Fibroblast of the conjunctiva (primary cell): ENCODE measurements around the gene ZNF813.
A peak's percentile ranks its signal among the peaks of the same experiment; 100 is the strongest.
"Not testable (repeated sequence)": the region's sequence is repeated elsewhere in the genome, so short reads cannot be mapped to it uniquely, and the experiment has no call there.

Experiments used
- DNase-seq: peaks from one replicate; pipeline ENCODE4 v3.0.0-alpha.2; 2010; ENCODE audit warnings: low read depth

ZNF813 gene

DNA sequence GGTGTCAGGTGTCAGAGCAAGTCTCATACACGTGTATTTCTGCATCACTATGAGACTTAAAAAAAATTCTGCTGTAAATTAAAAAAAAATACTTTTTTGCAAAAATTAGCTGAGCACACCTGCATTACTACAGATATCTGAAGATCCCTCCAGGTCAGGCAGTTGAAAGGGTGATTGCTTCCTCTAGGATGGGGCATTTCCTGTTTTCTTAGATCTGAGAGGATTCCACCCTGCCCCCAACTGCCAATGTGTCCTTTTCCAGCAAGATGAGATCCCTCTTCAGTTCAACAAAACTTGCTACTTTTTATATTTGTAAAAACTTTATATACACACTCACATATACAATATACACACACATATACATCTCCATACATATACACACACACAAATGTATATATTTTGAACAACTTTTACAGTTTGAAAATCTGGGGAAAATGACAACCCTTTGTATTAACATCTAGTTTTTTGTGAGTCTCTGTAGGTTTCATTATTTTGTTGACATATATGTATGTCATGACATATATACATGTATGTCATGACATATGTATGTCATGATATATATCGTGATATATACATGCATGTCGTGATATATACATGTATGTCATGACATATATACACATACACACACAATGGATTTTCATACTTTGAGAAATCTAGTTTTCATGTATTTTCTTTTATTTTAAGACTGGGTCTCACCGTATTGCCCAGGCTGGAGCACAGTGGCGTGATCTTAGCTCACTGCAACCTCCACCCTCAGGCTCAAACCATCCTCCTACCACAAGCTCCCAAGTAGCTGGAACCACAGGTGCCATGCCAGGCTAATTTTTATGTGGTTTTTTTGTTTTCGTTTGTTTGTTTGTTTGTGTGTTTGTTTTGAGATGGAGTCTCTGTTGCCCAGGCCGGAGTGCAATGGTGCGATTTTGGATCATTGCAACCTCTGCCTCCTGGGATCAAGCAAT lies 17.8 kb downstream of the ZNF813 start:
- no peak for DNase-seq

DNA sequence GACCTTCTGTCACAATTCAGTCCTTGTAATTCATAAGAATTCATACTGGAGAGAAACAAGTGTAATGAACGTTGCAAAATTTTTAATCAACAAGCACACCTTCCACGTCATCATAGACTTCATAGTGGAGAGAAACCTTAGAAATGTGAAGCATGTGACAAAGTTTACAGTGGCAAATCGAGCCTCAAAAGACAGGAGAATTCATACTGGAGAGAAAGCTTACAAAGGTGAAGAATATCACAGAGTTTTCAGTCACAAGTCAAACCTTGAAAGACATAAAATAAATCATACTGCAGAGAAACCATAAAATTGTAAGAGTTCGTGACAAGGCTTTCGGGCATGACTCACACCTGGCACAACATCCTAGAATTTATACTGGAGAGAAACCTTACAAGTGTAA lies 24.6 kb downstream of the ZNF813 start:
- DNase-seq = no peak

DNA sequence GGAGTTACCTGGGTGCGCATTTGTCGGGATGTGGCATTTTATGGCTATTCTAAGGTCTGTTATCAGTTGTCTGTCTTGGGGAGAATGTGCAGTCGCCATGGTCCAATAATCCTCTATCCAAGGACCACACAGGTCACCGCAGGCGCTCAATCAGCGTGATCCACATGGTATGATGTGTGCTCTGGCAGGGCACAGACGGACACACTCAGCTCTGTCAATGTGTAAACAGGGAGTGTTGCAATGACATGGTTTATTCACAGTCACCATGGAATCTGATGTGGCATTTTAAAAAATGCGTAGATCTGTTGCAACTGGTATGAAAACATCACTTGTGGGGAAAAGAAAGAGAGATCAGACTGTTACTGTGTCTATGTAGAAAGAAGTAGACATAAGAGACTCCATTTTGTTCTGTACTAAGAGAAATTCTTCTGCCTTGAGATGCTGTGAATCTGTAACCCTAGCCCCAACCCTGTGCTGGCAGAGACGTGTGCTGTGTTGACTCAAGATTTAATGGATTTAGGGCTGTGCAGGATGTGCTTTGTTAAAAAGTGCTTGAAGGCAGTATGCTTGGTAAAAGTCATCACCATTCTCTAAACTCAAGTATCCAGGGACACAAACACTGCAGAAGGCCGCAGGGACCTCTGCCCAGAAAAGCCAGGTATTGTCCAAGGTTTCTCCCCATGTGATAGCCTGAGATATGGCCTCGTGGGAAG lies 29.9 kb downstream of the ZNF813 start:
- not testable (repeated sequence) for DNase-seq

DNA sequence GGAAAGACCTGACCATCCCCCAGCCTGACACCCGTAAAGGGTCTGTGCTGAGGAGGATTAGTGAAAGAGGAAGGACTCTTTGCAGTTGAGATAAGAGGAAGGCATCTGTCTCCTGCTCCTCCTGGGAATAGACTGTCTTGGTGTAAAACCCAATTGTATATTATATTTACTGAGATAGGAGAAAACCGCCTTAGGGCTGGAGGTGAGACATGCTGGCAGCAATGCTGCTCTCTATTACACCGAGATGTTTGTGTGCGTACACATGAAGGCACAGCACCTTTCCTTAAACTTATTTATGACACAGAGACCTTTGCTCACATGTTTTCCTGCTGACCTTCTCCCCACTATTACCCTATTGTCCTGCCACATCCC lies 30.5 kb downstream of the ZNF813 start:
- DNase-seq = not testable (repeated sequence)

DNA sequence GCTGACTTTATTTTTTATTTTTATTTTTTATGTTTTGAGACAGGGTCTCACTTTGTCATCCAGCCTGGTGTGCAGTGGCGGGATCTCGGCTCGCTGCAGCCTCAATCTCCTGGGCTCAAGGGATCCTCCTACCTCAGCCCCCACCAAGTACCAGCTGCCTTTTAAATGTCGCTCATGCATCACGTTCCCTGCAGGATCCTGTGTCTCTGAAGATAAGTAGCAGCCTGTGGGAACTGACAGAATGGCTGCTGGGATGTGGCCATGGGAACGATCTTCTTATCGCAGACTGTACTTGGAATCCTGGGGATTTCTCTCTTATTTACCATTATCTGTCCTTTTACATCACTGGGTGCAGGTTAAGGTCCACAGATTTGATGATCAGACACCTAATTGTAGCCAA lies 35.6 kb downstream of the ZNF813 start:
- DNase-seq = not testable (repeated sequence)

DNA sequence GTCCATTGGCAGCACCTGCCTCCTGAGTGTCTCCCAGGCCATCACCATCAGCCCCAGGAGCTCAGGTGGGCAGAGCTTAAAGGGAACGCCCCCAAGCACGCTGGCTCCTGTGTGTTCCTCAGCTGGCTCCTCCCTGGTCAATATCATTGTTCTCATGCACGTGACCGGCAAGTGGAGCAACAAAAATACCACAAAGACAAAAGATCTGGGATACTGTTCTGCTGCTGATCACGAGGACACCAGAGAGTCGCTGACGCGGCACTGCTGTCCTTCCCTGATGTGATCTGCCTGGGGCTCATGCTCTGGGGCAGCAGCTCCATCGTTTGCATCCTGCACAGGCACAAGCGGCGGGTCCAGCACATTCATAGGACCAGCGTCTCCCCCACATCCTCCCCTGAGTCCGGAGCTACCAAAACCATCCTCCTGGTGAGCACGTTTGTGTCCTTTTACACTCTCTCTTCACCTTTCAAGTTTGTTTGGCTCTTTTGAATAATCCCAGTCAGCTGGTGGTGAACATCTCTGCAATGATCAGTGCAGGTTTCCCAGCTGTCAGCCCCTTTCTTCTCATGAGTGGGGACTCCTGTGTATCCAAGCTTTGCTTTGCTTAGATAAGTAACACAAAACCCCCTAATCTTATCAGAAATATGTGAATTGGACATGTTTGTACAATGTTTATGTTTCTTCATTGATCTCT lies 36.3 kb downstream of the ZNF813 start:
- not testable (repeated sequence) for DNase-seq

DNA sequence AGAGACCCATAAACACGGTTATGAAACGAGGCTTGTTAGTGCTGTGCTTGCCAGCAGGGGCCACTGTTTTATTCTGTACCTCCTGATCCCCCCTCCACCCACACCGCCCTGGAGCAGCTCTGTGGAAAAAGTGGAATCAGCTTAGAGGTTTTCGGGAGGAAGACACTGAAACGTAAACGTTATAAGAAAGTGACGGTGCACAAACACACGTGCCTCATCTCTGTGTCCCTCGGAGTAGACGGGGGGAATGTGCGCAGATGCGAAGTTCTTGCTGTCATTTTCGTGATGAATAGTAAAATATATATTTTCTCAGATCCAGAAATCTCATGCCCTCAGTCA lies 36.8 kb downstream of the ZNF813 start:
- DNase-seq = not testable (repeated sequence)

DNA sequence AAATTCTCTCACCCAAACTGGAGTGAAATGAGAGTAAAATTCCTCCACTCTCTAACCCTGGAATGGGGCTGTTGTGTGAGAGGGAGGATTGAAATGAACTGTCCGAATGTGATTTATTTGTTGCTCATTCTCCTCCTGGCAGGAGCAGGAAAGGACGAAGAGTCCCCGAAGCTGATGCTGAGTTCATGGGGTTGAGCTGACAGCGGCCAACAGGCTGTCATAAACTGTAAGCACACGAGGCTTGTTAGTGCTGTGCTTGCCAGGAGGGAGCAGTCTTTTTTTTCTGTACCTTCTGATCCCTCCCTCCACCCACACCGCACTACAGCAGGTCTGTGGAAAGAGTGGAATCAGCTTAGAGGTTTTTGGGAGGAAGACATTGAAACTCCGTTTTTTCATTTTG lies 37.4 kb downstream of the ZNF813 start:
- DNase-seq = no peak

DNA sequence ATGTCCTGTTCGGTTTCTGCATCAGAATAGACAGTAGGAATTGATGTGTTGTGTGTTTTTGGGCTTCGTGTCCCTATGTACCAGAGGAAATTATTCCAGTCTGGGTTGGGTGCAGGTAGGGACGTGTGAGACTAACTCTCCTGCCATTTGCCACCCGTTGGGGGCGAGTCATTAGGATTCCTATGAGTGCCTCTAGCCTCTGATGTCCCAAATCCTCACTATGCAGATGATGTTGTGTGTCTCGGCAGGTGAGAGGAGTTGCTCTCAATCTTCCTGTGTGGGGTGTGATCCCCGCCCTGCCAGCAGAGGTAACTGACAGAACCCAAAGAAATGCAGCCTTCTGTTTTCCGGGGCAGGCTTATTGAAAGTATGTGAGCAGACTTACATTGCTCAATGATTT lies 39.2 kb downstream of the ZNF813 start:
- DNase-seq = no peak

DNA sequence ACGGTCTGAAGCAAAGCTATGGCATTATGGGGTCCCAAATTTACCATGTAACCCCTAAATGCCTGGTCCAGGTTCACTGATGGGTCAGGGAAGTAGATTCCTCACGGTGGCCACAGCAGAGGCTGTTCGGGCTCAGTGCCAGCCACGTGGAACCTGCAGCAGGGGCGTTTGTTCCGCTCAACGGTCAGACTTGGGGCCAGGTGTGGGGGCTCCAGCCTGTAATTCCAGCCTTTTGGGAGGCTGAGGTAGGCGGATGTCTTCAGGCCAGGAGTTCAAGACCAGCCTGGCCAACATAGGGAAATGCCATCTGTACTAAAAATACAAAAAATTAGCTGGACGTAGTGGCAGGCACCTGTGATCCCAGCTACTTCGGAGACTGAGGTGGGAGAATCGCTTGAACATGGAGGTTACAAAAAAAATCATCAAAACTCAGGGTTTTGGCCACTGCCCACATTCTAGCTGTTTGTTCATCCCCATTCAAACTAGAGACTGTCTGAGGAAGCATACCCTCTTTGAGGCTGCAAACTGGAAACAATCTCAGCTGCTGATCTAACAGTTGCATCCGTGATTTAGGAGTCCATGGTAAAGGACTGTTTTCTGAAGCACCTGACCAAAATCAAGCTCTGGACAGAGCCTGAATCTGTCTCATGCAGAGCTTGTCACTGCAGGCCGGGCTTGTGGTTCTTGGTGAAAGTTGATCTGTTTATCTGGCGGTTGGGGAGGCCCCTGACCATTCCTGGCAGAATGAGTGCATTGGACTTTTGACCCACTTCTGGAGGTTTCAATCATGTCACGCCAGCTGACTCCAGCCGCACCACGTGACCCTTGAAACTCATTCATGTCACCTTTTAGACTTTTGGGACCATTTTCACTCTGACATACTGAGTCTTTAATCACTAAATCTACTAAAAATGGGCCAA lies 40.2 kb downstream of the ZNF813 start:
- DNase-seq = no peak

DNA sequence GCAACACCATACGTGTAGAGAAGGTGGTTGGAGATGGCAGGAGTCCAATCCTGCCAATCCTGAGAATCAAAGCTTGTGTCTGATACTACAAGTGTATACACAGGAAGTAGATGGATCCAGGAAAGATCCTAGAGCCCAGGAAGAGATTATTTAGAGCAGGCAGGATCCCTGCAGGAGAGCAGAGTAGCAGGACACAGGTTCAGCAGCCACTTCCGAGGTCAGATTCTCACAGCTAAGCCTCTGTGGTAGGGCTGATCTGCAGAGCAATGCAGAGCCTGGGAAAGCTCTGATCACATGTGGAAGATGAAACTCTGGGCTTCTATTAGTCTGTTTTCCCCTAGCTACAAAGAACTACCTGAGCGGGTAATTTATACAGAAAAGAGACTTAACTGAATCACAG lies 41.9 kb downstream of the ZNF813 start:
- DNase-seq = no peak

DNA sequence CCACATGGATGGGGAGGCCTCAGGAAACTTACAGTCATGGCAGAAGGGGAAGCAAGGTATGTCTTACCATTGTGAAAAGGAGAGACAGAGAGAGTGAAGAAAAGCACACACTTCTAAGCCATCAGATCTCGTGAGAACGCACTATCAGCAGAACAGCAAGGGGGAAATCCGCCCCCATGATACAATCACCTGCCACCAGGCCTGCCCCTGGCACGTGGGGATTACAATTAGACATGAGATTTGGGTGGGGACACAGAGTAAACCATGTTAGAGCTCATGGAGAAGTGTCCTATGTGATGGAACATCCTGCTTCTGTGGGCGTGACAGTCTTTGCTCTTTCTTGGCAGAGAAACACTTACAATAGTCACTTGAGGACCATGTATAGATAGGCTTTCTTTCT lies 42.3 kb downstream of the ZNF813 start:
- DNase-seq = no peak

DNA sequence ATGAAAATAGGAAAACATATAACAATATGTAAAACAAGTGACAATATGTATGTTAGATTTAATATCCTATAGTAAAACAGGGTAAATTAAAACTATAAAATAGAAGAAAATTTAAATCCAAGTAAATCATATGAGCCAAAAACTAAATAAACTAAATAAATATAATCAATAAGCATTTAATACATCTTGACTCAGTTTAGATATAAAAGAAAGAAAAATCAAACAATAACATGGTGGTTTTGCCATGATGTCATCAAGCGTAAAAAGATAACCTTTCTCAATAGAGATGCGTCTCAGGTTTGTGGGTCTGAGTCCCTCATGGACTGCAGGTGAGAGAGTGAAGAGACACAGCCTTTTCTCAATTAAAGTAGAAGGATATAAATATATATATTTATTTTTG lies 43.8 kb downstream of the ZNF813 start:
- no peak for DNase-seq

DNA sequence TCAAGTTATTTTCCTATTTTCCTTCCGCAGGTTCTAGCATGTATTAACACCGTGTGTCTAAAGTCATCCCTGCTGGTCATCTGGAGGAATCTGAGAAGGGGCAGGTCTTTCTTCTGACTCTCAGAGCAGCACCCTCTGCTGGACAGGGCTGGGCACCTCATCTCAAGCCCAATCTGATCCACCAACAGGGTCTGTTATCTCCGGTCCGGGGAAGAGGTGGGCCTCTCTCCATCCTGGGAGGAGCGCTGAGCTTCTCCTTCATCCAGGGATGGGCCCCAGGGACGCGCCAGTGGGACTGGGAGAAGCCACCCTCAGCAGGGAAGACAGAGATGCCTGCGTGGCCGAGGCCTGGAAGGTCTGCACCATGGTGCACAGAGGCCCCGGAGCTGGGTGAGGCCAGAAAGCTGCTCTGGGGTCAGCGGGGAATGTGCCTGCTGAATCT lies 44.4 kb downstream of the ZNF813 start:
- DNase-seq = peak; percentile 3

DNA sequence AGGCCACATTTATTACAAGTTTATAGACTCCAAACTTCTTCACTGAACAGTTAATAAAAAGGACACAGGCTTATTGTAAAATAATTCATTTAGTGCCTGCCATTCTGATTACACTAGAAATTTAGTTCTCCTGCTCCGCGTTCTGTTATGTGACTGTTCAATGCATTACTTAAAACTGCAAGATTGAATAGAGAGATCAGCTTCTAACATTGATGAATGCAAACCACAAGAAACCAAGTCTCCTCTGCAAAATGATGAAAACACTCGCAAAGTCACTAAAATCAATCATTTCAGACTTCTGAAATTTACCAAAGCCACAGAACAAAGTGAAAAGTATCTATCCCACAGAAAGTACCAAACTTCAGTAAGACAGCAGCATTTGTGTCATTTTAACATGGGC lies 47.5 kb downstream of the ZNF813 start:
- DNase-seq = not testable (repeated sequence)

DNA sequence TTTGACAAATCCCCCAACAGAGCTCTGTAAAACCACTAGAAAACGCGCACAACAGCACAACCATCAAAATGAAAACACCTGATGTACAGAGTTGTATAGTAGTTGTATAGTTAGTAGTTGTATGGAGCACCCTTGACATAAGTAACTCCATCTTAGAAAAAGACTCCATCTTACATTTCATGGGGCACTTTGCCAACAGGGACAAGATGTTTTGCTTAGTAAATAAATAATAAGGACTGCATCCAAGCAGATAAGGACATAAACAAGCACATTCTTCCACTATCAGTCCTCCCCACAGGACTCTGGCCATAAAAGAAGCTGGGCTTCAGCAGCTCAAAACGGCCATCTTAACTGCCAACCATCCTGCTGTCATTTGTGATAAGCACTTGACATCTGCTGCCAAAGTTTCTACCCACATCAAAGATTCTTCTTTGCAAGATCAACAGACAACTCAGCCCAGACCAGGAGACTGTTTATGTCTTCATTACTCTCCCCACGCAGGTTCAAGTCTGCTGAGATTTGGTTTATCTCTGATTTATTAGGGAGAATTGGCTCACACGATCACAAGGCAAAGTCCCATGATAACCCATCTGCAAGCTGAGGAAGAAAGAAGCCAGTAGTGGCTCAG lies 49.7 kb downstream of the ZNF813 start:
- DNase-seq = no peak

DNA sequence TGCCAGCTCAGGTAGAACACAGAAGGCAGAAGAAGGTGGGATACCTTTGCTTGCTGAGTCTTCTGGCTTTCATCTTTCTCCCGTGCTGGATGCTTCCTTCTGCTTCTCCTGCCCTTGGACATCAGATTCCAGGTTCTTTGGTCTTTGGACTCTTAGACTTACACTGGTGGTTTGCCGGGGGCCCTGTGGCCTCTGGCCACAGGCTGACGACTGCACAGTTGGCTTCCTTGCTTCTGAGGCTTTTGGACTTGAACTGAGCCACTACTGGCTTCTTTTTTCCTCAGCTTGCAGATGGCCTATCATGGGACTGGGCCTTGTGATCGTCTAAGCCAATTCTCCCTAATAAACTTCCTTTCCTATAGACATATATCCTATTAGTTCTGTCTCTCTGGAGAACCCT lies 50.6 kb downstream of the ZNF813 start:
- no peak for DNase-seq

DNA sequence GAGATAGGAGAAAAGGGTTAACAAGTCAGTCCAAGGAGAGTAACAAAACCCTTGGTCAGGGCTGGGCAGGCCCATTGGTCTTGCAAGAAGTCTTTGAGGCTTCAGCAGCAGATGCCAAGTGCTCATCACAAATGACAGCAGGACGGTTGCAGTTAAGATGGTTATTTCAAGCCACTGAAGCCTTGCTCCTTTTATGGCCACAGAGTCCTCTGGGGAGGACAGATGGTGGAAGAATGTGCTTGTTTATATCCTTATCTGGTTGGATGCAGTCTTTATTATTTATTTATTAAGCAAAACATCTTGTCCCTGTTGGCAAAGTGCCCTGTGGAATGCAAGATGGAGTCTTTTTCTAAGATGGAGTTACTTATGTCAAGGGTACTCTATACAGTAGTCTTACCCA lies 51.2 kb downstream of the ZNF813 start:
- DNase-seq = no peak

DNA sequence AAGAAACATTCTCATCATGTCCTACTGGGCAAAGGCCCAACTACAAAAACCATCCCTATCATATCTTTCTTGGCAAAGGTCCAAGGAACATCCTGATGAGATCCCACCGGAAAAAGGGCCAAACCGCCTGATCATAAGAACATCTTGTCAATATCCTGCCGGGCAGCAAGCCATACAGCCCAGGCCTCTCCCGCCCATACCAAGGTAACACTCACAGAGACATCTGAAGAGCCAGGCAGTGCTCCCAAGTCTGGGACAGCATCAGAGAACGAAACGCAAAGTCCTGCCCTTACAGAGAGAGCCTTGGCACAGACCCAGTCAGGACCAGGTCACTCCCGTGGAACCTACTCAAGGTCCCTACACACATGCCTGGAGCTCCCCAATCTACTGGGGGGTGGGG lies 51.9 kb downstream of the ZNF813 start:
- DNase-seq = no peak

DNA sequence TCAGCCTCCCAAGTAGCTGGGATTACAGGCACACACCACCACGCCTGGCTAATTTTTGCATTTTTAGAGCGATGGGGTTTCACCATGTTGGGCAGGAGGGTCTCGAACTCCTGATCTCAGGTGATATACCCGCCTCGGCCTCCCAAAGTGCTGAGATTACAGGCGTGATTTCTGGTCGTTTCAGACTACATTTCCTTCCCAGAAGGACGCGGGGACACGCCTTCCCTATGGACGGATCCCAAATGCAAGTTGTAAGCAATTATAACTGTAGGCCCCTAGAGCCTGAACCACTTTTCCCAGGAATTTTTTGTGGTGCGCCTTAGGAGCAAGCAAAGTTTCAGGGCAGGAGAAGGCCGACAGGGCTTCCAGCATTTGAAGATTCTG lies 52.6 kb downstream of the ZNF813 start:
- no peak for DNase-seq
